Fibroblast of the aortic adventitia (primary cell): Measurements from ENCODE around the gene ZDHHC20. TPM values are rescaled to one million over a fixed set of nuclear protein-coding genes. Genes with fewer than 3 reads are reported as not detected.

Source experiments
- DNase-seq: peaks from one replicate; pipeline ENCODE4 v3.0.0-alpha.2; 2010; ENCODE audit warnings: low read depth
- H3K4me3 ChIP-seq: 2 replicates; pipeline ENCODE4 v1.5.1; 2011; ENCODE audit warnings: low read depth, mild to moderate bottlenecking, control low read depth, low read length, moderate library complexity
- total RNA-seq: library from RNA; depleted of rRNA; stranded (reverse); fragments of >200 nt; gene quantifications from 2 replicates; pipeline ENCODE4 v1.2.3, GENCODE V29; 2012; ENCODE audit warnings: low replicate concordance
- TF ChIP-seq, protein P1 (sequence below): IDR thresholded peaks from 2 replicates; pipeline ENCODE4 v1.5.1; 2011; ENCODE audit warnings: mild to moderate bottlenecking, low read length, control low read depth, inconsistent platforms; ENCODE audit not compliant: insufficient read depth

The ZDHHC20 gene
- total RNA-seq, 1 donor = 108 TPM

- no peak overlapping the region for H3K4me3 ChIP-seq
- TF ChIP-seq, protein P1, sequence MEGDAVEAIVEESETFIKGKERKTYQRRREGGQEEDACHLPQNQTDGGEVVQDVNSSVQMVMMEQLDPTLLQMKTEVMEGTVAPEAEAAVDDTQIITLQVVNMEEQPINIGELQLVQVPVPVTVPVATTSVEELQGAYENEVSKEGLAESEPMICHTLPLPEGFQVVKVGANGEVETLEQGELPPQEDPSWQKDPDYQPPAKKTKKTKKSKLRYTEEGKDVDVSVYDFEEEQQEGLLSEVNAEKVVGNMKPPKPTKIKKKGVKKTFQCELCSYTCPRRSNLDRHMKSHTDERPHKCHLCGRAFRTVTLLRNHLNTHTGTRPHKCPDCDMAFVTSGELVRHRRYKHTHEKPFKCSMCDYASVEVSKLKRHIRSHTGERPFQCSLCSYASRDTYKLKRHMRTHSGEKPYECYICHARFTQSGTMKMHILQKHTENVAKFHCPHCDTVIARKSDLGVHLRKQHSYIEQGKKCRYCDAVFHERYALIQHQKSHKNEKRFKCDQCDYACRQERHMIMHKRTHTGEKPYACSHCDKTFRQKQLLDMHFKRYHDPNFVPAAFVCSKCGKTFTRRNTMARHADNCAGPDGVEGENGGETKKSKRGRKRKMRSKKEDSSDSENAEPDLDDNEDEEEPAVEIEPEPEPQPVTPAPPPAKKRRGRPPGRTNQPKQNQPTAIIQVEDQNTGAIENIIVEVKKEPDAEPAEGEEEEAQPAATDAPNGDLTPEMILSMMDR = no peak
- no peak for DNase-seq
Measured at GRCh38 chr13:21365574-21365973, 93.5 kb downstream of the ZDHHC20 start.

DNA sequence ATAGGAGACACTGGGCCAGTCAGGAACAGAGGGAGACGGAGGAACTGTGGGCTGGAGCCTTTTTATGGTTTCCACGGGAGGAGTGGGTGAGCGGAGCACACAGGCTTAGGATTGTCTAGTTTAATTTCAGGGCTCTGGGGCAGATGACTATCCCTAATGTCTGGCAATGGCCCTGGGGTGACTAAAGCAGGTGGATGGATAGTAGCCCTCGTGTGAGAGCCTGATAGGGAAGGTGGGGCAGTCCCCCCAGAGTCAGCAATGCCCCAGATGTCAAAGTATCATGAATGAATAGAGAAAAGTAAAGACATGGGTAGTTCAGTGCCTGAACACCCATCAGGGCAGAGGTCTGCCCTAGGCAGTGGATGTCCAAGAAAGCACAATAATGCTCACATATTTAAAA is 94.2 kb downstream of the ZDHHC20 start:
- DNase-seq = no peak
- H3K4me3 ChIP-seq = no peak overlapping the region
- TF ChIP-seq, protein P1 = no peak

GRCh38 chr13:21364357-21364756 is 94.7 kb downstream of the ZDHHC20 start:
- no peak for DNase-seq
- no peak overlapping the region for H3K4me3 ChIP-seq
- TF ChIP-seq, protein P1 = no peak

- no peak overlapping the region for H3K4me3 ChIP-seq
- TF ChIP-seq, protein P1 = no peak
- no peak for DNase-seq
Measured at GRCh38 chr13:21362741-21363140, 96.4 kb downstream of the ZDHHC20 start.

DNA sequence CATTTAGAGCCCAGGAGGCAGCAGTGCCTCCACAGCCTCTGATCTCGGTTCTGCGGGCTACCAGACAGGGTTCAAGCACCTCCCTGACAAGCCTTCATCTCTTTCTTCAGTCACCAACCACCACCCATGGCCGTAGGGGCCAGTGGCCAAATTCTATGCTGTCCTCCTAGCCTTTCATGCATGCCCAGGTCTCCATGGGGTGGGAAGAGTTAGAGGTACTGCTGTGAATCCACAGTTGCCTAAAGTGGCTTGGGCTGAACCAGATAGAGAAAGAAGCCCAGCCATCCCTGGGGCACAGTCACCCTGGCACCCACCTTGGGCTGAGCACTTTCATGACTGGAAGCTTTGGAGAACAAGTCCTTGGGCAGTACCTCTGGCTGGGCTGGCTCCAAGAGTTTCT is 97.4 kb downstream of the ZDHHC20 start:
- TF ChIP-seq, protein P1 = no peak
- no peak overlapping the region for H3K4me3 ChIP-seq
- DNase-seq = no peak

- TF ChIP-seq, protein P1 = no peak
- no peak overlapping the region for H3K4me3 ChIP-seq
- no peak for DNase-seq
Measured at GRCh38 chr13:21361123-21361522, 98.0 kb downstream of the ZDHHC20 start.

DNA sequence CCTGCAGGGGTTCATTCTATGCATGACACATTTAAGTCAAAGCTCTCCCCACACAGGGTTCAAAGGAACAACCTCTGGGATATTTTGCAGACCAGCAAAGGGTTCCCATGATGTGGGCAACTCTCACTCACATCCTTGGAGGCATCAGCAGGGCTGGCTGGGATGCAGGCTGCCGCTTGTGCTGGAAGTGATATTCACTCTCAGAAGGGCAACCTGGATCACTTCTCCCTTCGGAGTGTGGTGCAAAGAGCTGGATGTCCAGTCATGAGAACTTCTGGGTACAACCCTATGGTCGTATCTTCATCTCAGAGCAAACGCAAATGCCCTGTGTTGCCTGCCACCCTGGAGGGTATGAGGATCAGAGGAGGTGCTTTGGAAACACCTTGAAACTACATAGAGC is 98.6 kb downstream of the ZDHHC20 start:
- TF ChIP-seq, protein P1 = no peak

More for the DNA sequence above, 98.6 kb downstream of the ZDHHC20 start:
- H3K4me3 ChIP-seq = no peak overlapping the region
- no peak for DNase-seq
